ENCODE measurements around the gene HK1. TPM values are rescaled to one million over a fixed set of nuclear protein-coding genes. Genes with fewer than 3 reads are reported as not detected.
A peak's percentile ranks its signal among the peaks of the same experiment; 100 is the strongest.

The HK1 gene
- total RNA-seq, 1 donor from 2014 or later: 162 TPM

GRCh38 chr10:69451209-69451783 is 173.0 kb downstream of the HK1 start, which contains the start of gene TSPAN15:
TSS of gene TSPAN15 (plus strand) at chr10:69451465. CDS start at chr10:69451595, 130 bp downstream.
- peaks cover 3% of the 10 kb centered on the region for H3K27me3 Mint-ChIP-seq (ENCODE audit: unreplicated experiment)
- H3K4me1 Mint-ChIP-seq (ENCODE audit: unreplicated experiment): peaks cover 47% of the 10 kb centered on the region
- H3K36me3 Mint-ChIP-seq (ENCODE audit: low read depth, unreplicated experiment): peaks cover 5% of the 10 kb centered on the region
- H3K4me3 Mint-ChIP-seq (ENCODE audit: unreplicated experiment): peak within 1 kb of the TSS; percentile 96
- peak; percentile 89 for DNase-seq (ENCODE audit: low spot score)
- TF ChIP-seq CTCF (IDR thresholded peaks at IDR 0.05; ENCODE audit: unreplicated experiment): no peak
- peak within 1 kb of the TSS; percentile 48 for H3K27ac Mint-ChIP-seq (ENCODE audit: unreplicated experiment)
- no peaks in the 10 kb centered on the region for H3K9me3 Mint-ChIP-seq (ENCODE audit: unreplicated experiment)

Other genes with a start within 250 kb of the HK1 start
- 4.7 TPM for gene SRGN, start 190.4 kb upstream of the HK1 start, total RNA-seq (ENCODE audit: unreplicated experiment)
- 56.2 TPM for gene VPS26A, start 154.3 kb upstream of the HK1 start, total RNA-seq (ENCODE audit: unreplicated experiment)
- 31.7 TPM for gene SUPV3L1, start 98.3 kb upstream of the HK1 start, total RNA-seq (ENCODE audit: unreplicated experiment)
- gene HKDC1, start 58.2 kb upstream of the HK1 start, total RNA-seq (ENCODE audit: unreplicated experiment): 0.31 TPM
- gene TACR2, start 138.4 kb downstream of the HK1 start, total RNA-seq (ENCODE audit: unreplicated experiment): not detected
- 195 TPM for gene TSPAN15, start 173.0 kb downstream of the HK1 start, total RNA-seq (ENCODE audit: unreplicated experiment)

Measured in endothelial cell (in vitro differentiated cells).